Measurements from ENCODE around the gene NPHP4.

The NPHP4 gene

DNA sequence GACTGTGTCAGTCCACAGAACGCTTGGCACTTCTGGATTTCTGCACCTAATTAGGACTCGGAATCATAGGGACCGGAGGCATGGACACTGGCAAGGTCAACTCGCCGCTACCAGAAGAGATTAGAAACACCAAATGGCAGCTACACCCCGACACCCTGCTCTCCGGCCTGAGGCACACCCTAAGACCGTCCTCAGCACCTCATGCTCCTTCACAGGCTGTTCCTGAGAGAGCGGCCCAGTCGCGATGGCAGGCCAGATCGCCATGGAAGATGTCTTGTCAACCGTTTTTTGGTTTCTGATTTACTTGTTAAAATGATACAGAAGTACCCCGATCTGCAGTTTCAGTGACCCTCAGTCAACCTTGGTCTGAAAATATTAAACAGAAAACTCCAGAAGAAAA, 46.8 kb downstream of the NPHP4 start:
- Histone ChIP-seq H3K4me2 (ENCODE audit: low read length) (no peak overlapping the region), H3K27ac (no peak overlapping the region), H3K9ac (no peak overlapping the region), H3K9me3 (ENCODE audit: control insufficient read depth, low read length) (no peaks in the 10 kb centered on the region), H3K4me3 (ENCODE audit: low read depth, low read length) (no peak overlapping the region), H2AFZ (no peak overlapping the region), H3K36me3 (ENCODE audit: control insufficient read depth, insufficient read depth, low read length) (no peaks in the 10 kb centered on the region), H3K4me1 (no peaks in the 10 kb centered on the region), H3K79me2 (no peaks in the 10 kb centered on the region), H3K27me3 (ENCODE audit: control insufficient read depth, insufficient read depth, low read length) (no peaks in the 10 kb centered on the region)
- TF ChIP-seq, protein P1, sequence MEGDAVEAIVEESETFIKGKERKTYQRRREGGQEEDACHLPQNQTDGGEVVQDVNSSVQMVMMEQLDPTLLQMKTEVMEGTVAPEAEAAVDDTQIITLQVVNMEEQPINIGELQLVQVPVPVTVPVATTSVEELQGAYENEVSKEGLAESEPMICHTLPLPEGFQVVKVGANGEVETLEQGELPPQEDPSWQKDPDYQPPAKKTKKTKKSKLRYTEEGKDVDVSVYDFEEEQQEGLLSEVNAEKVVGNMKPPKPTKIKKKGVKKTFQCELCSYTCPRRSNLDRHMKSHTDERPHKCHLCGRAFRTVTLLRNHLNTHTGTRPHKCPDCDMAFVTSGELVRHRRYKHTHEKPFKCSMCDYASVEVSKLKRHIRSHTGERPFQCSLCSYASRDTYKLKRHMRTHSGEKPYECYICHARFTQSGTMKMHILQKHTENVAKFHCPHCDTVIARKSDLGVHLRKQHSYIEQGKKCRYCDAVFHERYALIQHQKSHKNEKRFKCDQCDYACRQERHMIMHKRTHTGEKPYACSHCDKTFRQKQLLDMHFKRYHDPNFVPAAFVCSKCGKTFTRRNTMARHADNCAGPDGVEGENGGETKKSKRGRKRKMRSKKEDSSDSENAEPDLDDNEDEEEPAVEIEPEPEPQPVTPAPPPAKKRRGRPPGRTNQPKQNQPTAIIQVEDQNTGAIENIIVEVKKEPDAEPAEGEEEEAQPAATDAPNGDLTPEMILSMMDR (IDR thresholded peaks at IDR 0.05), result no peak

DNA sequence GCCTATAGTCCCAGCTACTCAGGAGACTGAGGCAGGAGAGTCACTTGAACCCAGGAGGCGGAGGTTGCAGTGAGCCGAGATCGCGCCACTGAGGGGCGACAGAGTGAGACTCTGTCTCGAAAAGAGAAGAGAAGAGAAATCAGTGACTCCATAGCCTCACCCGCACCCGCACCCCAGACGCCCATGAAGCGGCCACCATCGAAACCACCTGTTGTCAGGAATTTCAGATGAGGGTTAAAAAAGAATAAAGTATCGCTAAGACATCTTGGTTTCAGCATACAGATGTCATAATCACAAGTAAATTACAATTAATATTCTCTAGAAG, 47.4 kb downstream of the NPHP4 start:
- Histone ChIP-seq H3K4me1 (no peaks in the 10 kb centered on the region), H3K27me3 (ENCODE audit: control insufficient read depth, insufficient read depth, low read length) (no peaks in the 10 kb centered on the region), H3K4me2 (ENCODE audit: low read length) (no peak overlapping the region), H3K27ac (no peak overlapping the region), H3K9ac (no peak overlapping the region), H3K4me3 (ENCODE audit: low read depth, low read length) (no peak overlapping the region), H3K79me2 (no peaks in the 10 kb centered on the region), H3K36me3 (ENCODE audit: control insufficient read depth, insufficient read depth, low read length) (no peaks in the 10 kb centered on the region), H3K9me3 (ENCODE audit: control insufficient read depth, low read length) (no peaks in the 10 kb centered on the region), H2AFZ (no peak overlapping the region)
- TF ChIP-seq, protein P1 (IDR thresholded peaks at IDR 0.05), result no peak

DNA sequence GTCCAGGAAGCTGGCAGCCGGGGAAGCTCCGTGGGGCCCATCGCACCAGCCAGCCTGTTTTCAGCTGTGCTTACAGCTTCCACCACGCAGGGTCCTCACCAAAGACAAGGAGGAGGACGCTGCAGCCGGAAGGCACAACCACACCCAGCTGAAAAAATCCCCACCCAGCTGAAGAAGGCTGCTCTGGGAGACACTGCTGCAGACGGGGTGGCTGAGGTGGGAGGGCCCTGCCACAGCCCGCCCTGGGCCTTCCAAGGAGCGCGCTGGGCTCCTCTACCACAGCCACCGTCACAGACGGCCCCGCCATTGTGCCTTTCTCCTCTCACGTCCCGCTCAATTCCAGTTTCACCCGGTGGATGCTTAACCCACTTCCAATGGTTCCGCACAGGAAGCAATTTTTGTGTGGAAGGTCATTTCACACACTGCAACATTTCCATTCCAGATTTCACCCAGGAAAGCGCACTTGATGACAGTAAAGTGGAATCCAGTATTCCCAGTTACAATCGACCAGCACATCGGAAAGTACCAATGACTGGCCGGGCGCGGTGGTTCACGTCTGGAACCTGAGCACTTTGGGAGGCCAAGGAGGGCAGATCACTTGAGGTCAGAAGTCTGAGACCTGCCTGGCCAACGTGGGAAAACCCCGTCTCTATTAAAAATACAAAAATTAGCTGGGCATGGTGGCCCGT, 47.9 kb downstream of the NPHP4 start:
- TF ChIP-seq, protein P1 (IDR thresholded peaks at IDR 0.05), result no peak
- no peaks in the 10 kb centered on the region for H3K4me1 ChIP-seq
- H2AFZ ChIP-seq, result no peak overlapping the region
- H3K27ac ChIP-seq, result no peak overlapping the region
- no peak overlapping the region for H3K4me3 ChIP-seq (ENCODE audit: low read depth, low read length)
- no peaks in the 10 kb centered on the region for H3K27me3 ChIP-seq (ENCODE audit: control insufficient read depth, insufficient read depth, low read length)
- H3K4me2 ChIP-seq (ENCODE audit: low read length), result no peak overlapping the region
- H3K9ac ChIP-seq, result no peak overlapping the region
- H3K79me2 ChIP-seq, result no peaks in the 10 kb centered on the region
- no peaks in the 10 kb centered on the region for H3K36me3 ChIP-seq (ENCODE audit: control insufficient read depth, insufficient read depth, low read length)
- H3K9me3 ChIP-seq (ENCODE audit: control insufficient read depth, low read length), result no peaks in the 10 kb centered on the region

DNA sequence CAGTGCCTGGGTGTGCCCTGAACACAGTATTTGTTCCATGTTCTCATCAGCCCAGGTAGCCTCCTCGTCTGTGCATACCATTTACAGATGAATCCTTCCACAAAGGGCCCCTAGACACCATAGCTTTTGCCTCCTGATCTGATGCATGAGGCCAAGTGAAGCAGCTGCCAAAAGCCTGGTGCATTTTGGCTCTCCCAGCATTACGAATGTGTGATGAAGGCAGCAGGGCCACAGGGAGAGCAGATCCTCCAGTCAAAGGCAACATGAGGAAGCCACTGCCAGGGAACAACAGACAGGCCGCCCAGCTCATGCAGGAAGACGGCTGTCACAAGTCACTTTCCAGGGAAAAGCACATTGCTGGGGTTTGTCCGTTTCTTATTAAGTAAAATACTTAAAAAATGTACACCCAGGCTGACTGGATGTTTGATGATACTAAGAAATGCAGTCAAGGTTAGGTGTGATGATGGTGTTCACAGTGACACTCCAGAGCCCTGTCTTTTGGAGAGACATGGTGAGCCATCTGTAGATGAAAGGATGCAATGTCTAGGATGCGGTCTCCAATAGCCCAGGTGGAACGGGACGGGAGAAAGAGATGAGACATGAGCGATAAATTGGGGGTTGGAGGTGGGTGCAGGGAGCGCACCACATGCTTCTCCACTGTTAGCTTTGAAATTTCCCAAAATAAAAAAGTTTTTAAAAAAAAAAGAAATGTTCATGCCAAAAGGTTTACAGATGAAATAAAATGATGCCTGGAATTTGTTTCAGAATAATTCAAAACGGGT, 48.7 kb downstream of the NPHP4 start:
- H3K27ac ChIP-seq, result no peak overlapping the region
- TF ChIP-seq, protein P1 (IDR thresholded peaks at IDR 0.05), result no peak
- no peaks in the 10 kb centered on the region for H3K36me3 ChIP-seq (ENCODE audit: control insufficient read depth, insufficient read depth, low read length)
- no peak overlapping the region for H3K4me3 ChIP-seq (ENCODE audit: low read depth, low read length)
- no peaks in the 10 kb centered on the region for H3K9me3 ChIP-seq (ENCODE audit: control insufficient read depth, low read length)
- no peaks in the 10 kb centered on the region for H3K4me1 ChIP-seq
- no peaks in the 10 kb centered on the region for H3K79me2 ChIP-seq
- H3K27me3 ChIP-seq (ENCODE audit: control insufficient read depth, insufficient read depth, low read length), result no peaks in the 10 kb centered on the region
- no peak overlapping the region for H3K4me2 ChIP-seq (ENCODE audit: low read length)
- H3K9ac ChIP-seq, result no peak overlapping the region
- H2AFZ ChIP-seq, result no peak overlapping the region
